ENCODE data around the gene CLEC19A.

The CLEC19A gene

DNA sequence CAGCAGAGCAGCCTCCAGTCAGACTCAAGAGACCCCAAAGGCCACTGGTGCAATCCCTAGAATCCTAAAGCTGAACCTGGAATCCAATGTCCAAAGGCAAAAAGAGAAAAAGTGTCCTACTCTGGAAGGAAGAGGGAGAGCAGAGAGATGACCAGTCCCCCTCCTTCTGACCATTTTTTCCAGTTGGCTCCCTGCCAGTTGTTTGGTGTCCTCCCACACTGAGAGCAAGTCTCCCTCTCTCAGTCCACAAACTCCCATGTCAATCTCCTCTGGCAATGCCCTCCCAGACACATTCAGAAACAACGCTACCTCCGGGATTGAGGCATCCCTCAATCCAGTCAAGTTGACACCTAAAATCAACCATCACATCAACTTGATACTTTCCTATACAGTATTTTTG is 4.3 kb upstream of the CLEC19A start:
- TF ChIP-seq EZH2phosphoT487 (IDR thresholded peaks at IDR 0.05; ENCODE audit: borderline replicate concordance, low read length), result no peak
- TF ChIP-seq, protein P1, sequence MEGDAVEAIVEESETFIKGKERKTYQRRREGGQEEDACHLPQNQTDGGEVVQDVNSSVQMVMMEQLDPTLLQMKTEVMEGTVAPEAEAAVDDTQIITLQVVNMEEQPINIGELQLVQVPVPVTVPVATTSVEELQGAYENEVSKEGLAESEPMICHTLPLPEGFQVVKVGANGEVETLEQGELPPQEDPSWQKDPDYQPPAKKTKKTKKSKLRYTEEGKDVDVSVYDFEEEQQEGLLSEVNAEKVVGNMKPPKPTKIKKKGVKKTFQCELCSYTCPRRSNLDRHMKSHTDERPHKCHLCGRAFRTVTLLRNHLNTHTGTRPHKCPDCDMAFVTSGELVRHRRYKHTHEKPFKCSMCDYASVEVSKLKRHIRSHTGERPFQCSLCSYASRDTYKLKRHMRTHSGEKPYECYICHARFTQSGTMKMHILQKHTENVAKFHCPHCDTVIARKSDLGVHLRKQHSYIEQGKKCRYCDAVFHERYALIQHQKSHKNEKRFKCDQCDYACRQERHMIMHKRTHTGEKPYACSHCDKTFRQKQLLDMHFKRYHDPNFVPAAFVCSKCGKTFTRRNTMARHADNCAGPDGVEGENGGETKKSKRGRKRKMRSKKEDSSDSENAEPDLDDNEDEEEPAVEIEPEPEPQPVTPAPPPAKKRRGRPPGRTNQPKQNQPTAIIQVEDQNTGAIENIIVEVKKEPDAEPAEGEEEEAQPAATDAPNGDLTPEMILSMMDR (IDR thresholded peaks at IDR 0.05; ENCODE audit: low read depth, low read length, poor library complexity, severe bottlenecking), result no peak
- H3K4me3 ChIP-seq (ENCODE audit: low read length), result no peak overlapping the region
- no peak overlapping the region for H3K27ac ChIP-seq (ENCODE audit: low read depth, low read length)
- no peaks in the 10 kb centered on the region for H4K20me1 ChIP-seq (ENCODE audit: control insufficient read depth, insufficient read depth, low read depth, low read length)
- H3K36me3 ChIP-seq (ENCODE audit: control insufficient read depth, low read length), result no peaks in the 10 kb centered on the region
- peaks cover 5% of the 10 kb centered on the region; the same call in 1 of the 2 replicates for H3K27me3 ChIP-seq (ENCODE audit: control insufficient read depth, low read length)
- H3F3A ChIP-seq (ENCODE audit: control insufficient read depth, insufficient read depth), result no peaks in the 10 kb centered on the region
- H3K9me2 ChIP-seq (replicated peaks; ENCODE audit: control insufficient read depth, low read length), result no peaks in the 10 kb centered on the region
- no peaks in the 10 kb centered on the region for H3K4me1 ChIP-seq (ENCODE audit: control insufficient read depth, low read length)
- H3K4me2 ChIP-seq (ENCODE audit: low read length), result no peak overlapping the region
- no peaks in the 10 kb centered on the region for H3K79me2 ChIP-seq (ENCODE audit: control insufficient read depth, low read length)
- H3K9me3 ChIP-seq (ENCODE audit: control insufficient read depth, insufficient read depth, low read length), result no peaks in the 10 kb centered on the region

DNA sequence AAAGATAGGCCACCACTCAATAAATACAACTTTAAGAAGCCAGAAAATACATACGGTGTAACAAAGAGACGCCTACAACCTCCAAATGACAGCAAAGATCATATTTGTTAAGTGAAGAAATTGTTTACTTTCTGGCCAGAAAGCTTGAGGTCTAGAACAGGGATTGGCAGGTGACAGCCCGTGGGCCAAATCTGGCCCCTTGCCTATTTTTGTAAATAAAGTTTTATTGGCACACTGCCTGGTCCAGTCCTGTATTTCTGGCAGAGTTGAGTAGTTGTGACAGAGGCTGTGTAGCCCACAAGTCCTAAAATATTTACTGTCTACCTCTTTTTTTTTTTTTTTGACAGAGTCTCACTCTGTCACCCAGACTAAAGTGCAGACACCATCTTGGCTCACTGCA is 3.4 kb upstream of the CLEC19A start:
- H3K9me2 ChIP-seq (replicated peaks; ENCODE audit: control insufficient read depth, low read length), result no peaks in the 10 kb centered on the region
- no peaks in the 10 kb centered on the region for H3K9me3 ChIP-seq (ENCODE audit: control insufficient read depth, insufficient read depth, low read length)
- H3K4me2 ChIP-seq (ENCODE audit: low read length), result no peak overlapping the region
- no peaks in the 10 kb centered on the region for H3K36me3 ChIP-seq (ENCODE audit: control insufficient read depth, low read length)
- H3F3A ChIP-seq (ENCODE audit: control insufficient read depth, insufficient read depth), result no peaks in the 10 kb centered on the region
- no peaks in the 10 kb centered on the region for H3K4me1 ChIP-seq (ENCODE audit: control insufficient read depth, low read length)
- no peaks in the 10 kb centered on the region for H4K20me1 ChIP-seq (ENCODE audit: control insufficient read depth, insufficient read depth, low read depth, low read length)
- TF ChIP-seq, protein P1 (IDR thresholded peaks at IDR 0.05; ENCODE audit: low read depth, low read length, poor library complexity, severe bottlenecking), result no peak
- TF ChIP-seq EZH2phosphoT487 (IDR thresholded peaks at IDR 0.05; ENCODE audit: borderline replicate concordance, low read length), result no peak
- no peak overlapping the region for H3K27ac ChIP-seq (ENCODE audit: low read depth, low read length)
- H3K79me2 ChIP-seq (ENCODE audit: control insufficient read depth, low read length), result no peaks in the 10 kb centered on the region
- no peak overlapping the region for H3K4me3 ChIP-seq (ENCODE audit: low read length)
- H3K27me3 ChIP-seq (ENCODE audit: control insufficient read depth, low read length), result peaks cover 5% of the 10 kb centered on the region; the same call in 1 of the 2 replicates

DNA sequence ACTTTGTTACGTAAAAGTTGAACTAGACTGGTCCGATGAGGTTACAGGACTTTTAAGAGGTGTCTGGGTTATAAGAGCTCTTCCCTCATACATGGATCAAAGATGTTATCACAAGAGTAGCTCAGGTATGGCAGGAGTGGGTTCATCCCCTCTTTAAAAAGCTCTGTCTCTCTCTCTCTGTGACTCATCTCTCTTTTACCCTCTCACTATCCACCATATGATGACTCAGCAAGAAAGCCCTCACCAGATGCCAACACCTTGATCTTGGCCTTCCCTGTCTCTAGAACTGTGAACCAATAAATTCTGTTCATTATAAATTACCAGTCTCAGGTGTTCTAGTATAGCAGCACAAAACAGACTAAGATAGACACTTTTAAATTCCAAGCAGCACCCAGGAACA is 1.9 kb upstream of the CLEC19A start:
- Histone ChIP-seq H3K9me3 (ENCODE audit: control insufficient read depth, insufficient read depth, low read length) (no peaks in the 10 kb centered on the region), H3F3A (ENCODE audit: control insufficient read depth, insufficient read depth) (no peaks in the 10 kb centered on the region), H3K4me1 (ENCODE audit: control insufficient read depth, low read length) (no peaks in the 10 kb centered on the region), H3K36me3 (ENCODE audit: control insufficient read depth, low read length) (no peaks in the 10 kb centered on the region), H3K4me2 (ENCODE audit: low read length) (no peak overlapping the region), H3K4me3 (ENCODE audit: low read length) (no peak overlapping the region), H3K9me2 (replicated peaks; ENCODE audit: control insufficient read depth, low read length) (no peaks in the 10 kb centered on the region), H3K79me2 (ENCODE audit: control insufficient read depth, low read length) (no peaks in the 10 kb centered on the region), H3K27me3 (ENCODE audit: control insufficient read depth, low read length) (peaks cover 5% of the 10 kb centered on the region; the same call in 1 of the 2 replicates), H4K20me1 (ENCODE audit: control insufficient read depth, insufficient read depth, low read depth, low read length) (no peaks in the 10 kb centered on the region), H3K27ac (ENCODE audit: low read depth, low read length) (no peak overlapping the region)
- TF ChIP-seq, protein P1 (IDR thresholded peaks at IDR 0.05; ENCODE audit: low read depth, low read length, poor library complexity, severe bottlenecking), result no peak
- TF ChIP-seq EZH2phosphoT487 (IDR thresholded peaks at IDR 0.05; ENCODE audit: borderline replicate concordance, low read length), result no peak
